Medulla oblongata (tissue), 1 donor: ENCODE results near the gene MIEN1.
"Not testable (repeated sequence)": the region's sequence is repeated elsewhere in the genome, so short reads cannot be mapped to it uniquely, and the experiment has no call there.

Source experiments
- DNase-seq: peaks from one replicate; pipeline ENCODE4 v3.0.0-alpha.2; 2015; ENCODE audit errors: extremely low spot score

Gene MIEN1

DNA sequence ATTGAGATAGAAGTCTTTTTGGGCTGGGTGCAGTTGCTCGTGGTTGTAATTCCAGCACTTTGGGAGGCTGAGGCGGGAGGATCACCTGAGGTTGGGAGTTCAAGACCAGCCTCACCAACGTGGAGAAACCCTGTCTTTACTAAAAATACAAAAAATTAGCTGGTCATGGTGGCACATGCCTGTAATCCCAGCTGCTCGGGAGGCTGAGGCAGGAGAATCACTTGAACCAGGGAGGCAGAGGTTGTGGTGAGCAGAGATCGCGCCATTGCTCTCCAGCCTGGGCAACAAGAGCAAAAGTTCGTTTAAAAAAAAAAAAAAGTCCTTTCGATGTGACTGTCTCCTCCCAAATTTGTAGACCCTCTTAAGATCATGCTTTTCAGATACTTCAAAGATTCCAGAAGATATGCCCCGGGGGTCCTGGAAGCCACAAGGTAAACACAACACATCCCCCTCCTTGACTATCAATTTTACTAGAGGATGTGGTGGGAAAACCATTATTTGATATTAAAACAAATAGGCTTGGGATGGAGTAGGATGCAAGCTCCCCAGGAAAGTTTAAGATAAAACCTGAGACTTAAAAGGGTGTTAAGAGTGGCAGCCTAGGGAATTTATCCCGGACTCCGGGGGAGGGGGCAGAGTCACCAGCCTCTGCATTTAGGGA, 31.0 kb downstream of the MIEN1 start:
- not testable (repeated sequence) for DNase-seq

DNA sequence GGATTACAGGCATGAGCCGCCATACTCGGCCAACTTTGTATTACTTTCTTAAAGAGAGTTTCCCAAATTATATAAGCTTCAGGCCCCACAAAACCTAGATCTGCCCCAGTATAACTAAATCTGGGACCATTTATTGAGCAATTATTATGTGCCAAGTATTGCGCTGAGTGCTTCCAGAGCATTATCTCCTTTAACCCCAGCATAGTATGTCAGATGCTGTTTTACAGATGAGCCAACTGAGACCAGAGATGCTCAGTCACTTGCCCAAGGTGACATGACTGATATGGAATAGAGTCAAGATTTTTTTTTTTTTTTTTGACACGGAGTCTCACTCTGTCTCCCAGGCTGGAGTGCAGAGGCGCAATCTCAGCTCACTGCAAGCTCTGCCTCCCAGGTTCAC, 32.4 kb downstream of the MIEN1 start:
- no peak for DNase-seq

DNA sequence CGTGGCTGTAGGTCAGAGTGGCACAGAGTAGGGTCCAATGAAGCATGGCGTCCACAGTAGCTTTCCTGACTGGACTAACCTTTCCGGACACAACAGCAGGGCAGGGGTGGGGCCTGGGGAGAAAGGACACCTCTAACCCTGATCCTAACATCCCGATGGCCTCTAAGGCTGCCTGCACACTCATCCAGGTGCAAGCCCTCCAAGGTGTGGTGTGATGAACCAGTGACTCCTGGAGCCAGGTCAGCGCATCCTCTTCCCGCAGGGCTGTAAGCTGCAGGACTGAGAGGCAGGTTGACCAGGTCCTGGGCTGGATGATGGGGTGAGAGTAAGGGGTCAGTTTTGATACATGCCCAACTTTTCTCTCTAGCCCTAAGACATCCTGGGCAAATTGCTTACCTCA, 33.6 kb downstream of the MIEN1 start:
- DNase-seq: no peak

DNA sequence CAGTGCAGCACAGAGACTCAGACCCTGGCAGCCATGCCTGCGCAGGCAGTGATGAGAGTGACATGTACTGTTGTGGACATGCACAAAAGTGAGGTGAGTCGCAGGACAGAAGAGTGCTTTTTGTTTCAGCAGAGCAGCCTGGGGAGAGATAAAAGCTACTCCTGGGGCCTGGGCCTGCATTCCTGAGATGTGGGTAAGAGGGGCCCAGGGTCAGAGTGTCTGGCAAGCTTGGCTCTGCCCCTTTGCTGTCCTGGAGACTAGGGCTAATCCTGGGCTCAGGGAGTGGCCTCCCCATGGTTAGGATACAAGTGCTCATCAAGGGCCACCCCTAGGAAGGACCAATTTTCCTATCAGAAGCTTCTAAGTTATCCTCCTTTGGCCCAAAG, 35.2 kb downstream of the MIEN1 start:
- DNase-seq: no peak

DNA sequence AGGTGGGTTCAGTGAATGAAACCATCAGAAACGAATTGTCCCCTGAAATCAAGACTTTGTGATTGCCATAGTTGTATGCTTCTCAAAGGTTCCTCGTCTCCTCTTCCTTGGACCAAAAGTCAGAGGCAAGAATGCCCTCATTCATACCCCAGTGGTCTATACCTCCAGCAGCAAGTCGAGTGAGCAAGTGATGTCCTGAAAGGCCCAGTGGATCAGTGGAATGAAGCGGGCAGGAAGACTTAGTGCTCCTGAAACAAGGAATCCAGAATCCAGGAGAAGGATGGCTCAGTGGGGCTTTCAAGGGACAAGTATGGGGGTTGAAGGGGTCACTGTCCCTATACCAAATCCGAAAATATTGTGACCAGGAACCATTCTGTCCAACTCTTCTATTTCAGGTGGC, 35.7 kb downstream of the MIEN1 start:
- no peak for DNase-seq

DNA sequence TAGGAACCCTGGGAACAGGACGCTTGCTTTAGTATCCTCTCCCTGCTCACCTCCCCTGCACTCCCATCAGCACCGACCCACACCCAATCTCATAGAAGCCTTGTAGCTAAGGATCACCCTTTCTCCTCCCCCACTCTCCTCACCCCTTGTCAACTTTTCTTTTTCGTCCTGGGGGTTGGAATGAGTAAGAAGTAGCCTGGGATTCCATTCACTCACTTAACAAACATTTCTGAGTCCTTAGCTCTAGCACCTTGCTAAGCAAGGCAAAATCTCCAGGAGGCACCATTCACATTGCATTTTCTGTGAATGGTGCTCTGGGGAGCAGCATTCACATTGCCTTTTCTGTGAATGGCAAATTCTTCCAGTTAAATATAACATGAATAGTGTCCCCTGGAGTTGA, 41.4 kb downstream of the MIEN1 start:
- DNase-seq: no peak

DNA sequence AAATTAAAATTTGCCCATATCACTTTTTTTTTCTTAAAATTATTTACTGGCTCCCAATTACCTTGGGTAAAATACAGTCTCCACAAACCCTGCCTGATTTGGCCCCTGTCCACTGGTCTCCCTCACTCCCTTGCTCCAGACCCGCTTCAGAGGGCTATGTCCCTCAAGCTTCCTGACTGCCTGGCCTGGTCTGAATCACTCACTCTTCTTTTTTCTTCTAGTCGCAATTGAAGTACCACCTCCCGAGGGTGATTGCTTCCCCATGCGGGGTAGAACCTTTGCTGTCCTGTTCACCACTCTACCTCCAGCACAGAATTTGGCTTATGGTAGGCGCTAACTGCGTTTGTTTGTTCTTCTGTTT, 41.9 kb downstream of the MIEN1 start:
- no peak for DNase-seq

DNA sequence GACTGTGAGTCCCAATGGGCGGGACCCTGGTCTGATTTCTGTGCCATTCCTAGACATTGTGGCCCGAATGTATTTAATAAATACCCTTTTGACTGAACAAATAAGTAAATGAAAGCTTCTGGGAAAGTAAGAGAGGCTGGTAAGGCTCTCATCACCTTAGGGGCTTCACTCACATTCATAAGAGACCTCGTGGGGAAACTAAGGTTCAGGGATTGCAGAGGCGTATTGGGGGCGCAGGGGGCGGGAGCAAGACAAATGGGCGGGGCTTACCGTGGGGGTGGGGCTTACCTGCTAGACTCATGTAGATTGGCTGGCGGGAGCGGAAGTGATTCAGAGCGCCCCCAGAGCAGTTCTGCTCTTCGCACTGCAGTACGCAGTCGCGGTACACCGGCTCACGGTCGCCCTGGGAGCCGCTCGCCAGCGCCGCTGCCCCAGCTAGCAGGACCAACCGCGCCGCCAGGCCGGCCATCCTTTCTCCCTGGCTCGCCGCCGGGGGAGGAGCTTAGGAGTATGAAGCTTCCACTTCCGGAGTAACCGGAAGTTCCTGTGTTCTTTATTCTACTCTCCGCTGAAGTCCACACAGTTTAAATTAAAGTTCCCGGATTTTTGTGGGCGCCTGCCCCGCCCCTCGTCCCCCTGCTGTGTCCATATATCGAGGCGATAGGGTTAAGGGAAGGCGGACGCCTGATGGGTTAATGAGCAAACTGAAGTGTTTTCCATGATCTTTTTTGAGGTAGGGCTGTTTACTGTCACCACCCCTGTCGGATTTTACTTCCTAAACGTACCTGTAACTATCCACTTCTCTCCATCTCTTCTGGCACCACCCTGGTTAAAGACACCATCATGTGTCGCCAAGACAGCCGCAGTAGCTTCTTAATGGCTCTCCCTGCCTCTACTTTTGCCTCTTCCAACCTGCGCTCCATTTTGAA, 42.5 kb downstream of the MIEN1 start, which contains the start of gene PGAP3:
Gene PGAP3, minus strand, starts transcription at position 512 of the 929 bp plus-strand sequence. Its CDS starts 43 bp downstream, at position 469.
- DNase-seq: peak; percentile 95

DNA sequence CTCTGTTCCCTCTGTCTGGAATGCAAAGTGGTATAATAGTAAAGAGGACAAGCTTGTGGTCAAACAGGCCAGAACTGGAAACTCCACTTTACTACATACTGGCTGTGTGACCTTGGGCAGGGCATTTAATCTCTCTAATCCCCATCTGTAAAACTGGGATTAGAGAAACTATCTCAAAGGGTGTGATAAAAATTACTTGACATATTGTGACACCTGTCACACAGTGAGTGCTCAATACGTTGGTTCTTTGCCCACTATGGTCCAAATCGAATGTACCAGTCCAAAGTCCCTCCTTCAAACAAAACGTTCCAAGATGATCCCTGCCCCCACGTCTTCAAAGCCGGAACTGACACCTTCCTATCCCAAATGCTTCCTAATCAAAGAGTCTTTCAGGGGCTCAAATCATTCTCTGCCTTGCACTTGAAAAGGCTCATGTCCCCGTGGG, 43.2 kb downstream of the MIEN1 start:
- no peak for DNase-seq

DNA sequence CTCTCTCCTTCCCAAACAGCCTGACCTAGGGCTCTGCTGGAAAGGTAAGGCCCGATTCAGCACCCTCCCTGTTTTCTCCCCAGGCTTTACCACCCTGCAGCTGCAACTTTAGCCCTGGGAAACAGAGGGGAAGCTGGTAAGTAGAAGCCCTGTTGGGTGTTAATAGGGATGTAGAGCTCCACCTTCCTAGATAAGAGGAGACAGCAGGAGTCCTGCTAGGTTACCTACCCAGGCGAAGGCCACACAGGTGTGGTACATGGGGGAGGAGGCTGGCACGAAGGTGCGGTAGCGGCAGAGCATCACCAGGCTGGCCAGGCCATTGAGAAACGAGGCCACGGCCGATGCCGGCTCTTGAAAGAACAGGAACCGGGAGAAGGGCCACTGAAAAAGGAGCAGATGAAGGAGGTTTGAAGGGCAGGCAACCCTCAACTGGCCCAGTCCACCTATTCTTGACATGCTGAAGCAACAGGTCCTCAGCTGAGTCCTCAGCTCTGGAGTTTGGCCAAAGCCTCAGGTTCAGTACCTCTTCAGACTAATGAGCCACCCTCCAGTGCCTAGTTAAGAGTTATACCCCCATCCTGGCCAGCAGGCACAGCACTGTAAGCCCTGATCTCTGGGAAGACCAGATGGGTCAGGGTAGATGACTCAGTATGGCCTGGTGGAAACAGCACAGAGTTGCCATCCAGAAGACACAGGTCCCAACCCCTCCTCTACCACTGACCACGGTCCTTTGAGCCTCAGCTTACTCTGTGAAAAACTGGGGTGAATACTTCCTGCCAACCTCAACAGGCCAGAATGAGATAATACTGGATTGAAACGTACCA, 45.8 kb downstream of the MIEN1 start:
- no peak for DNase-seq

DNA sequence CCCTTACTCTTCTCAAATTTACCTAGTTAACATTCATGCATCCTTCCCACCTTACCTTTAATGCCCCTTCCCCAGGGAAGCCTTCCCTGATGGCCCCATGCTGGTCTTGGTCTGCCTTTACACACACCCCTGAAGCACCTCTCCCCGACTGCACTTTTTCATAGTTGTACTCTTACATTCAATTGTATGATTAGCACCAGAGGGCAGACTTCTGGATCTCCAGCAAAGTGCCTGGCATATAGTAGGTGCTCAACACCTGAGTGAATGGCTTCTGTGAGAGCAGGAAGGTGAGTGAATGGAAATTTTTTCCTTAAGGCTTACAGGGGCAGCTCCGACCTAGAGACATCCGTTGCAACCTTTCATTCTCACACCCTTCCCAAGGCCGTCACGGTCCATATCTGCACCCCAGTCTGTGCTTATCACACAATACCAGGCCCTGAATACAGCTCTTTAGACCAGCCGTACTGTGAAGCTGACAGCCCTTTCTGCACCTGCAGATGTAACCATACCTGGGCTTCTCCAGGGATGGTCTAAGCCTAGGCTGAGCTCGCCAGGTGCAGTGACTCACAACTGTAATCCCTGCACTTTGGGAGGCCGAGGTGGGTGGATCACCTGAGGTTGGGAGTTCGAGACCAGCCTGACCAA, 46.9 kb downstream of the MIEN1 start:
- no peak for DNase-seq

DNA sequence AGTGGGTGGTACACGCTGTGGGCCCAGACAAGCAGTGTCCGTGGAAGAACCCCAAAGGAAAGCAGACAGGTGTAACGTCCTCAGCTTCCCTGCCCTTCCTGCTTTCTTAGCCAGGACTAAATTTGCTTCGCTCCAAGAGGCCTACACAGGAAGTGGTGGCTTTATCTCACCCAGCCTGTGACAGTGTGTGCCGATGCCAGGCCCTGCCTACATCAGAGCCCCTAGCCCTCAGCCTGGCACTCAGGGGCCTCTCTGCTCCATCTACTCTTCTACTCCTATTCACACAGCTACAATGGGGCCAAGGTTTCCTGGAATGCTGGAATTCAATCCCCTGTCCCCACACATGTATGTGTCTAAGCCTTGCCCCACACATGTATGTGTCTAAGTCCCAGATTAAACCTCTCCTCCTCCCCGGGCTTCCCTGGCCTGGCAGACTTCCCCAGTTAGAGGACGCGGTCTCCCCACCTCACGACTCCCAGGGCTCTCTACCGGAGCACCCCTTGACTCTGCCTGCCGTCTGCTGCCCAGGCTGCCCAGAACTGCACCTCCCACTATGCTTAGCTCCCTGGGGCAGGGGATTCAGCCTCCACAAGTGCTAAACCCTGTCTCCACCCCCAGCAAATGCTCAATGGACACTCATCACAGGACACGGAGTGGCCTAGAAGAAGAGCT, 50.7 kb downstream of the MIEN1 start:
- no peak for DNase-seq
